Stimulated activated CD4-positive, alpha-beta T cell treated with anti-CD3 and anti-CD28 coated beads, Interleukin-2, amount 100 ng/mL, for 4 hours (primary cell): Measurements from ENCODE around the gene DMRTA2.
"Not testable (repeated sequence)": the region's sequence is repeated elsewhere in the genome, so short reads cannot be mapped to it uniquely, and the experiment has no call there.

Source experiments
- DNase-seq: peaks from one replicate; pipeline ENCODE4 v3.0.0-alpha.2; 2020; ENCODE audit warnings: low read depth

The DMRTA2 gene

DNA sequence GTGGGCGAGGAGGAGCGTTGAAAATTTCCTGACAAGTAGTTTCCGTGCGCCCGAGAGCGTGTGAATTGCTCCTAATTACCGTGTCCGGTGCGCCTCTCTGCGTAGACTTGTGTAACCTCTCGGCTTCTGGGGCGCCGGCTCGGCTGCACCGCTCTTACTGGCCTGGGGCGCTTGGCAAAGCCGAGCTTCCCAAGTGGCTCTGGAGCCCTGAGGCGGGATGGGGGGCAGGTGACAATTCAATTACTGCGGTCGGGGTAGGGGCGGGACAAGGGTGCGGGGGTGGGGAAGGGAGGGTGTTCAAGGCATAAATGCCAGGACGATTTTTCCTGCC is 392 bp upstream of the DMRTA2 start:
- DNase-seq = no peak

DNA sequence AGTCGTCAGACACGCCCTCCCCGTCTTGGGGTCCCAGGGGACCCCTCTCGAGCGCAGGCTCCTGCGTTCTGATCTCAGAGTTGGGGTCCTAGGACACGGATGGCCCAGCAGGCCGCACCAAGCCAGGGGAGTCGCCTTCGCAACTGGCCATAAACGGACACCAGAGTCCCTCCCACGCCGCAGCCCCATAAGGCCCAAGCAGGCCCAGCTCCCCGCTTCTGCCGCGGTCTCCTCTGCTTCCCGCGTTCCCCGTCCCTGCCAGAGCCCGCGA is 633 bp downstream of the DMRTA2 start:
- DNase-seq = no peak

DNA sequence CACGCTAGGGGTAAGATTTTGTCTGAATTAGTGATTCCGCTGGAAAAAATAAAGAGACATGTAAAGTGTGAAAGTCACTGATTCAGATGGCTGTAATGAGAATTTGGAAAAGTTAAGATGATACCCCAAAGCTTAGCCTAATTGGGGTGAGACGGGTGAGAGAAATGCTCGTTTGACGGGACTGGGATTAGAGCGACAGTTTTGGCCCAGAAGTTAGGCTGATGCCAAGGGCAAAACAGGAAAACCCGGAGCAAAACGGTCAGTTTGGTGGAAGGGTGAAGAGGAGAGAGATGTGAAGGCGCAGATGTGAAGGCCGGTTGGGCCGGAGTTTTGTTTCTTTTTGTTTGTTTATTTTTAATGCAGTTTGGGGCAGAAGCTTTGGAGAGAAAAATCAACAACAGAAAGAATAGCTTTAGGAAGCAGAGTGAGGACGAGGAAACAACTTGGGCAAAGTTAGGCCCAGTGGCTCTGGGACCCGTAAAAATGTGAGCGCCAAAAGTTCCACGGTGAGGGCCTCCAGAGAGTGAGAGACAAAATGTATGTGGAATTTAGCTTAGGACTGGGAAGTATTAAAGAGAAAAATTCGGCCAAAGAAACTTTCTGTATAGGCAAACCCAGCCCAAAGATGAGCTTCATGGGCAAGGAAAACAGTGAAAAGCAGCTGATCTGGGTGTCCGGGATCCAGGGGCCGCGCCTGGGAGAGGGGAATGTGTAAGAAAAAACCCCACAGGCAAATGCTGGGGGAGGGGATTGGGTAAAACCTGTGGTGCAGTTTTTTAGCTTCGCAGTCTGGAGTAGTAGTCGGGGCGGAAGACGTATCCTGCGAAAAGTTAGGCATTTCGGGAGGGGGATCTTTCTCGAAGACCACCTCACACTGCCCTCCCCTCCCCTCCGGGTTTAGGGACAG is 1.2 kb downstream of the DMRTA2 start:
- no peak for DNase-seq

DNA sequence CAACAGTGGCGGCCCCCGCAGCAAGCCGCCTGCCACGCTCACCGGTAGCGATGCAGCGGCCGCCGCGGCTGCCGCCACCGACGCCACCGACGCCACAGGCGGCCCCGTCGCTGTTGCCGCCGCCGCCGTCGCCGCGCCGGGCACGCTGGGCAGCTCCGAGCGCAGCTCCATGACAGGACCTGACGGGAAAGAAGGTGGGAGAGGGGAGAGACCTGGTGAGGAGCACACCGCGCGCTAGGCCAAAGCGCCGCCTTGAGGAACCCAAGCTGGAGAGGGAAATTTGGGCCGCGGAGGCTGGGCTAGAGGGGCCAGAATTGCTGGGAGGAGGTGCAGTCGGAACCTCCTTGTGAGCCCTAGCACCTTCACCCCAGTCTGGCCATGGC is 1.9 kb downstream of the DMRTA2 start:
- DNase-seq = no peak

DNA sequence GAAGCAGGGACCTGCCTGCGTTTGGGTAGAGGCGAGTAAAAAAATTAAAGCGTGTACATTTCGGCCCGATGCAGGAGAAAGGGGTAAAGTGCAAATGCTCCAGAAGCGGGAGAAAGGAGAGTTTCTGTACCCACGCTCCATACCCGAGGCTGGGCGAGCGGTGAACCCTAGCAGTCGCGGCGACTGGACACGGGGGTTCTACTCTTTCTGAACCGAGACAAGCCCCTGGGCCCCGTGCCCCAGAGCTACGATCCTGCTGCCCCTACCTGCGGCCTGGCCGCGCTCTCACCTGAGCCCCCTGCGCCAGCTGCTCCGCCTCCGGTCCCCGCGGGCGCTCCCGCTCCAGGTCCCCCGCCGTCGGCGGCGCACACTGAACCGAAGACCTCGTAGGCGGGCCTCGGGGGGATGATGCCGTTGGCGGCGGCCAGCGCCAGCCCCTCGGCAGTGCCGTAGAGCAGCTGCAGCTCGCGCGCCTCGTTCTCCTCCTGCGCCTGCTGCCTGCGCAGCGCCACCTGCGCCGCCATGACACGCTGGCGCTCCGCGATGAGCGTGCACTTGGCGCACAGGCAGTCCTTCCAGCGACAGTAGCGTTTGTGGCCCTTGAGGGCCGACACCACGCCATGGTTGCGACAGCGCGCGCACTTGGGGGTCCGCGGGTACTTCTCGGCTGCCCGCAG is 2.4 kb downstream of the DMRTA2 start:
- no peak for DNase-seq

DNA sequence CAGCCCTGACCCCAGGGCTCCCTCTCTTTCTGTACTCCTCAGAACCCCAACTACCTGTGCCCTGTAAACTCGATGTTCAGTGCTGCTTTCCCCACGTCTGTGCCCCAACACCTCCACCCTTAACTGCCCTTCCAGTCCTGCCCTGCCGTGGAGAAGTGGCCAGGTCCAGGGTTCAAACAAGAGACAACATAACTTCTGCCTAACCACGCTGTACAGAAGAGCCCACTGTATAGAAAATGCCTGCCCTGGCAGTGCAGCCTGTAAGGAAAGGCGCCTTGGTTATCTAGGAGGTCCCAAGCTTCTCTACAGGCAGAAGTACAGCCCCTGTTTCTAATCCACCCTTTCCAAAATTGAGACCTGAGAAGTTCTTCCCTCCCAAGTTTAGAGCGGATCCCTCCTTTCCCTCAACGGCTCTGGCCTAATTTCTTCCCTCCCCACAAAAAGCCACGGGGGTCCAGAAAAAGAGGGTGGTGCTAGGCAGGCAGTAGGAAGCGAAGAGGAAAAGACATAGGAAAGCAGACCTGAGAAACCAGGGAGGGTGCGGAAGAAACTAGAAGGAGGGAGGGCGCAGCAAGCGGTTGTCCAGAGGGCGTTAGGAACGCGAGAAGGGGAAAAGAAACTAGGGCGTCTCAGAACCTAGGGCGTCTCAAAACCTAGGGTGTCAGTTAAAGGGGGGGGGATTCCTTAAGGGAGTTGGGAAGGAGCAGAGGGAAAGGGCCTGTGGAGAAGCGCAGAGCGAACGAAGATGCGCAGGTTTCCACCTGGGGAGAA is 3.2 kb downstream of the DMRTA2 start:
- no peak for DNase-seq

DNA sequence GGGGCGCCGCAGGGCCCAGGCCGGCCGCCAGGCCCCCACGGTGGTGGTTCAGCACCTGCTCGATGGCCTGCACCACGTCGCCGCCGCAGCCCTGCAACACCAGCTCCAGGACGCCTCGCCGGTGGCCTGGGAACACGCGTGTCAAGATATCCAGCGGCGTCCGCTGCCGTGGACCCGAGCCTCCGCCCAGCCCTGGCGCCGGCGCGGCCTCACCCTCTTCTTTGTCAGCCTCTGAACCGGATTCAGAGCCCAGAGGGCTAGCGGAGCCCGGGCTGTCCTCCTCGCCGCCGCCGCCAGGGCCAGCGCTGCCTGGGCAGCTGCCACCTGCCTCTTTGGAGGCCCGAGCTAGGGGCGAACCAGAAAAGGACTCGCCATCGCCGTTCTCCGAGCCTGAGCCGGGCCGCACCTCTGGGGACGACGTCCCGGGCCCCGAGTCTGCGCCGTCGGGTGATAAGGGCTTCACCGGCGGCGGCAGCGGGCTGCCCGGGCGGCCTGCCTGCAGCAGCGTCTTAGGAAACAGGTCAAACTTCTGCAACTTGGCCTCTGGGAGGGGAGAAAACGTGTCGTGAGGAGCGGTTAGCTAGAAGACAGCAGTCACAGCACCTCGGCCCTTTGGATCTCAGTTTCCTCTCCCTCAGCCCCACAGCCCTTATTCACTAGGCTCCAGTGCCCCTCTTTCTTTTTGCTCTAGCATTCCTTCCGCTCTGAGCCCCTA is 3.9 kb downstream of the DMRTA2 start:
- DNase-seq = no peak

DNA sequence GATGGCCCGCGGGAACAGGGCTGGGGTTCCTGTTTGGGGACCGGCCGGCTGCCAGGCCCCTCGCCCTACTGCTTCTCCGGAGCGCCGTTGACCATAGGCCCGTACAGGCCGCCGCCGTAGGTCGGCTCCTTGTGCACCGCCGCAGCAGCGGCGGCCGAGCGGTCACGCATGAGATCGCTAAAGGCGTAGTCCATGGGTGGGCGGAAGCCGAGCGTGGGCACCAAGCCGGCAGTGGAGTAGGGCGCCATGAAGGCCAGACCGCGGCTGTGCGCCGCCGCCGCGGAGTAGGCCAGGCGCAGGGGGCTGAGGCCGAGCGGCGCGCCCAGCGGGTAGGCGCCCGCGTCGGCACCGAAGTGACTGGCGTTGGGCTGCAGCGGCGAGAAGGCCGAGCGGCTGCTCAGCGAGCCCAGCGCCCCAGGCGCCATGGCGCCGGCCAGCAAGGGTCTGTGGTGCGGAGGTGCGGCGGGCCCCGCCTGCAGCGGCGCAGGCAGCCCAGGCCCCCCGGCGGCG is 4.6 kb downstream of the DMRTA2 start:
- no peak for DNase-seq

DNA sequence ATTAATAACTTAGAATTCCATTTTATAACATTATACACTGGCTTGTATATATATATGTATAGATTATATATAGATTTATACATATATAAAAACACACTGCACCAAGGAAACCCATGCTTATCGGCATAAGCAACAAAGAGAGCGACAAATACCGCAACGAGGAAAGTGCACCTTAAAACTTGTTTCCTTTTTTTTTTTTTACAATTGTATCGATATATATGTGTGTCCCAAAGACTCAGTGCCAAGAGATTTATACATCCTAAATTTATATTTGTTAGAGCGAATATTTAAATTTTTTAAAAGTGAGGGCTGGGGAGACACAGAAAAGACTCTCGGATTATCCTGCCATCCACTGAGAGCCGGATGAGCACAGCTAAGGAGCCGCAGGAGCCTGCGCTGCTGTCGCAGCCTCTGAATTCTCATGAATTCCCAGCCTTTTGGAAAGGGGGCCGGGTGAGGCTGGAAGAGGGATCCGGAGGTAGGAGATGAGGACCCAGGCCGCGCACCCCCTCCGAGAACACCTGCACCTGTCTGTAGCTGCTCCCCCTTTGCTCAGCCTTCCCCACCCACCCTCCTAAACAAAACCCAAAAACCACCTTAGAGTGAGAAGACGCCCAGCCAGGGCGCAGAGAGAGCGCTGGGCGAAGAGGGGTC is 5.2 kb downstream of the DMRTA2 start:
- no peak for DNase-seq

DNA sequence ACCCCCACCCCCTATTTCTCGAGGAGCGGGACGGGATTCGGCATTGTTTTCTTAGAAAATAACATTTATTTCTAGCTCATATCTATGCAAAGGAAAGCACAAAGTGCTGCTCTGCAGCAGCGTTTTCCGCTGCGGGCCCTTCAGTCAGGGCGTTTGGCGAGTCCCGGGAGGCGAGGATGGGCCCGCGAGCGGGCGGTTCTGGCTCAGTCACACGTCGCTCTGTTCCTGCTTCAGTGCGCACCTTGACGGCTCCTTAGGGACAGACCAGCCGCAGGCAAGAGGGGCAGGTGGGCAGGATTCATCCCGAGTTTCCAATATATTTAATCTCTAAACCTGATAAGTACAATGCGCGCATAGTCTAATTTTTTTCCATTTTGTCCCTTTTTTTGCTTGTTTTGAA is 5.7 kb downstream of the DMRTA2 start:
- DNase-seq = no peak

DNA sequence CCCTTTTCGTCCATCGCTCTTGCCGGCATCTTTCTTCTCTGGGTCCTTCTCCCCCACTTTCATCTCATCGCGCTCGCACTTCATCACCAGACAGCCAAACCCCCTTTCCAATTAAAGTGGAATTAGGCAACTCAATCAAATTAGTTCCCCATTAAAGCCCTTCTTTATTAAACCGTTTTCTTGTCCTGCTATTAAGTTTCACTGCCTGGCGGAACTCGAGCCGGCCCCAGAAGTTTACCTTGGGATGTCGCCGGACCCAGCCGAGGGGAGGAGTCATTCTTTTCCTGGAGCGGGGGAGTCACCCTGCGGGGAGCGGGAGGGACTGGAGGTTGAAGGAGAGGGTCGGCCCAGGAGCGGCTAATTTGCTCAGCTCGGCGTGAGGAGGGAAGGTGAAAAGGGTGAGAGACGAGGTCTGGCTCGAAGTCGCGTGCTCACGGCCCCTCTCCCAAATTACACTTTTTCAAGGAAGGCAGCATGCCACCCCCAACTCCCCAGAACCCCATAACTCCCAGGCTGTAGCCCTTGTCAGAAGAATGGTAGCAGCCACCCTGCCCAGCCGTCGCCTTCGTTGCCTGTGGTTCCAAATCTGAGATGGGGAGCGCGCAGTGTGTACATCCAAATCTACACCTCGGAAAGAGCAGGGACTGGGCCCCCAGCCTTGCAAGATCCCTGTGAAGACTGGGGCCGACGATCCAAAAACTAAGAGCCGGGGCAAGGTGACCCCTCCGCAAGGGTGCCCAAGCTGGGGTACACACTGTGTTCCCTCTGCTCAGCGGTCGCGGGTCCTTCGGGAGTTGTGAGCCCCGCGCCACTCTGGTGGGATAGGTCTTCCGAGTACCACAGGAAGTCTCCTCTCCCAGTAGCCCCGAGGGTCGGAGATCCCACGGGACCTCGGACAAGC is 6.4 kb downstream of the DMRTA2 start:
- no peak for DNase-seq

DNA sequence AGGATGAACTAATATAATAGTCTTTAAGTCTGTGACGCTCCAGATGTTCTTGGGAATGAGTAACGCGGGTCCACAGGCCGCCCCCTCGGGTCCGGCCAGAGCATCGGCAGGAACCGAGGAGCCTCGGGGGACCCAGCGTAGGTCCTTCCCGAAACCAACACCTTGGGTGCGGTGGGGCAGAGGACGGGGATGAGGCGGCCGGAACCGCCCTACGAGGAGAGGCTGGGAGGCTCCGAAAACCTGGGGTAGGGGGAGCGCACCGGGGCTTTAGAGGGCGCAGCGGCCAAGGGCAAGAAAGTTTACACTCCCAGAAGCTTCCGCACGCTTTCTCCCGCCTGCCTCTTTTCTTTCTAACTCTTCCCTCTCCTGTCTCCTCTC is 7.1 kb downstream of the DMRTA2 start:
- no peak for DNase-seq

DNA sequence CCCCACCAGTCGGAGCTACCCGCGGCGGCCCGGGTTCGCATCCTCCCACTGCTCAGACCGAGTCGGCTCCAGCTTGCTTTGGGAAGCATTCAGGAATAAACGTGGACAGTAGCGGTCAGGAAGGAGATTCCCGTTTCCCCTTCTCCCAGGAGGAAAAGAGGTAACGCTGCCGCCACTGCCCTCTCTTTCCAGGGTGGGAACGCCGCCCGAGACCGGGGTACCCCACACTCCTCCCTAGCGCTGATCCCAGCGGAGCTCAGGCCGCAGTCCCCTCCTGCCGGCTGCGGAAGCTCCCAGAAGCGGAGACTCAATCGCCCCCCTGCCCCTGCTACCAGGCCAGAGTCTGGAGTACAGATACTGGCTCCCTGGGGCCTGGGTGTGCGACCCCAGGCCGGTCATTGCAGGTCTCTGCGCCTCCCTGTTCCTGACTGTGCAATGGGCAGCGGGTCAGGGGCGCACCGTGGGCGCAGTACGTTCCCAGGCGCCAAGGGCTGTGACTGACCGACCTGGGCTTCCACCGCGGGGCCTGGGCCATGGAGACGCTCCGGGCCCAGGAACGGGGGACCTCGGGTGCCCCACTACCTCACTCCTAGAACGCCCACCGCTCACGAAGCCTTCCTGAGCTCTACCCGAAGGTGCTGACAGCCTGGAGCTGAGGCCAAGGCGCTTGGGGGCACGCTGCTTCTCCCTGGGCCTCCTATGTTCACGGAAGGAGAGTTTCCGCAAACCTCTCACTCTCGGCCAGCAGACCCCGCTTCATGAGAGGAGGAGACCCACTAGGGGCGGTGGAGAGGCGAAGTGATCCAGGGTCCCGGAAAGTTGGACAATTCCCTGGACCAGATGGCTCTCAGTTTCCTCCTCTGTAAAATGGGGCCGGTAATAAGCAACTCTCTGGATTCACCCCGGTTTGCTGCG is 7.8 kb downstream of the DMRTA2 start:
- no peak for DNase-seq

DNA sequence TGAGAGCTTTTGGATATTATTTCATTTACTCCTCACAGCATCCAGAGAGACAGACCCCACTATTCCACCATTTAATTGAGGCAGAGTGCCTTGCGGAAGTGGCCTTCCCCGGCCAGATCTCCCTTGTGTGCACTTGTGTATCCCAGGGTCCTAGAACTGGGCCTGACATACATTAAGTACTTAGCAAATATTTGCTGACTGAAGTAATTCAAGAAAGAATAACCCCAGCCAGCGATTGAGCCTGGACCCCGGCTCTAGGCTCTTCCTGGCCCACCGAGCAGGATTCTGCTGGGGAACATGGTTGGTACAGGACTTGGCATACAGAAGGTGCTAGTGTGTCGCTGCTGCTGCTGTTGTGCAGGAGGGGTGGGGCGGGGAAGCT is 8.4 kb downstream of the DMRTA2 start:
- no peak for DNase-seq

DNA sequence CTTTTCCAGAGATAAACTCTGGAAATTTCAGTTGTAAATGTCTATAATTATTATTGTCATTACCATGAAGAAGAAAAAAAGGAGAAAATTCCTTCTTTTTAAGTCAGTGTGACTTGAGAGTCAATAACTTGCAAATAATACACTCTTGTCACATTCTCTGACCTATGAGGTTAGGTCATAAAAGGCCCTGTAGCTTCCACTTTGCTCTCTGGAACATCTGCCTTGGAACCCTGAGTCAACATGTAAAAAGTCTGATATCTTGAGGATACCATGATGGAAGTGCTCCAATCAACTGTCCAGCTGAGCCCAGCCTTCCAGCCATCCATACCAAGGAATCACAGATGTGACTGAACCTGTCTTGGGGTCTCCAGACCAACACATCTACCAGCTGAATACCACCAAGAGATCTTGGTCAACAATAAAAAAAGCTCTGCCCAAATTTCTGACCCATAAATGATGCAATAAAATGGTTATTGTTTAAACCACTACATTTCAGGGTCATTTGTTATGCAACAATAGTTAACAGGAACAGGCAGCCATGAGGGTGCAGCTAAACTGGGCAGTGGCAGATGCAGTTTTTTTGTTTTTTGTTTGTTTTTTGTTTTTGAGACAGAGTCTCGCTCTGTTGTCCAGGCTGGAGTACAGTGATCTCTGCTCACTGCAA is 10.3 kb downstream of the DMRTA2 start:
- DNase-seq = no peak

DNA sequence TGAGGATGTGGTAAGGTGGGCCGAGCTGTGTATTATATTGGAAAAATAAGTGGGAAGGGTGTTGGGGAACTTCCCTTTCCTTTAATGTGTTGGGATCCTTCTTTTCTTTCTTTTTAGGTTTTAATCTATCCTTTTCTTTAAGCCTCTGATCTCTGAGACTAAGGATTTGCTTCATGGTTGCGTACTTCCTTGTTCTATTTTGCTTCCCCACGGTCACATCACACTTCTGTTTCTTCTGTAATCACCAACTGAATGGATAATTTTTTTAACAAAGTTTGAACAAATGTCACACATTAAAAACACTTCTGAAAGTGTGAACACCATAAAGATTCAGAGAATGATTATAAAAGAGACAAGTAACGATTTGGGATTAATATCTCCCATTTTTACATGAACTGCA is 17.4 kb downstream of the DMRTA2 start:
- DNase-seq = no peak

DNA sequence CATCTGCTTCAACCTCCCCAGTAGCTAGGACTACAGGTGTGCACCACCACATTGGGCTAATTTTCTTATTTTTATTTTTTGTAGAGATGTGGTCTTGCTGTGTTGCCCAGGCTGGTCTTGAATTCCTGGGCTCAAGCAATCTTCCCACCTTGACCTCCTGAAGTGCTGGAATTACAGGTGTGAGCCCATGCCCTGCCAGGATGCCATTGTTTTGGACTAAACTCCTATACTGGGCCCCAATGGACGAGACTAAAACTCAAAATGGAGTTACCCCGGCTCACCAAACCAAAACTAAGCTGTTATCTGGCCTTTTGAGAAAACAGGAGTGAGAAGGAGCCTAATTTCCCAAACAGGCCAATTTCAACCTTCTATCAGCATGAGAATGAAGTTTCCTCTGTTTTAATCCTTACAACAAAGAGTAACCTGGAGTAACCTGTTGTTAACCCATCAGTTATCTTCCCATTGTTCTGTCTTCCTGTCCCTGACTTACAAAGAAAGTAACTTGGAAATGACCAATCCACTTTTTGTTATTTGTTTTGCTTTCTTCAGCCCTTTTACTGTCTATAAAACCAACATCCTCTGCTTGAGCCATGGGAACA is 29.6 kb downstream of the DMRTA2 start:
- DNase-seq = no peak

DNA sequence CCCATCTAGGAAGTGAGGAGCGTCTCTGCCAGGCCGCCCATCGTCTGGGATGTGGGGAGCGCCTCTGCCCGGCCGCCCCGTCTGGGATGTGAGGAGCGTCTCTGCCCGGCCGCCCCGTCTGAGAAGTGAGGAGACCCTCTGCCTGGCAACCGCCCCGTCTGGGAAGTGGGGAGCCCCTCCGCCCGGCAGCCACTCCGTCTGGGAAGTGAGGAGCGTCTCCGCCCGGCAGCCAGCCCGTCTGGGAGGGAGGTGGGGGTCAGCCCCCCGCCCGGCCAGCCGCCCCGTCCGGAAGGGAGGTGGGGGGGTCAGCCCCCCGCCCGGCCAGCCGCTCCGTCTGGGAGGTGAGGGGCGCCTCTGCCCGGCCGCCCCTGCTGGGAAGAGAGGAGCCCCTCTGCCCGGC is 41.7 kb downstream of the DMRTA2 start:
- not testable (repeated sequence) for DNase-seq

DNA sequence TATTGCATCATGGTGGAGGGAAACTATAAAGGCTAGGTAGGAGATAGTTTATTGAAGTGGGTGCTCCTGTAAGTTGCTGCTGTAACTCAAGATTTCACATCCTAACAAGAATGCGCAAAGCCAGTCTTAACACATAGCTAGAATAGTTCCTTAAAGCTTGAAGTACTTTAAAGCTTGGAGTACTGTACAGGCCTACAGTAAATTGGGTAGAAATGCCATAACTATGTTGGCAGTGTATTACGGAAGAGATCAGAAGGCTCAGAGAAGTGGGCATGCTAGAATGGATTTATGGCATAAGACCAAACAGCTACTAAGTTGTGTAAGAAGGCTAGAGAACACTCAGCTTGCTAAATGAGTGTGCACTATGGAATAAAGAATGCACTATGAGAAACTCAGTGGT is 44.5 kb downstream of the DMRTA2 start:
- DNase-seq = no peak
